ENCODE data around the gene TMUB1.

The TMUB1 gene

DNA sequence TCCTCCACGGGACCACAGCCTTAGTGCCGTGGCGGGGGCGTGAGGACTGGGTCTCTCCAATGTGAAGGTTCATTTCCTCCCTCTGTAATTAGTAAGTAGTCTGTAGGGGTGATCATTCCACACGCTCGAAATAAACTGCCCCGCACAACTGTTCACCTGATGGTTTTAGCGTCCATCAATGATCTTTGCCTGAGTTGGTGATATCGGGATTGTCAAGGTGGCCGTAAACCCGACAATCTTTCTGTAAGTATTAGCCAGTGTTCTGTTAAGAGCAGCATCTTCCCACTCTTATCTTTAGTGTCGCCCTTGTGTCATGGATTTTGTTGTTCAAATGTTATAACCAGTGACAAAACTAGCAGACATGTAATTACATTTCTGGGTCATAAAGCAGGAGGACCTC, 20.7 kb upstream of the TMUB1 start:
- no peak for DNase-seq (ENCODE audit: low read depth)

DNA sequence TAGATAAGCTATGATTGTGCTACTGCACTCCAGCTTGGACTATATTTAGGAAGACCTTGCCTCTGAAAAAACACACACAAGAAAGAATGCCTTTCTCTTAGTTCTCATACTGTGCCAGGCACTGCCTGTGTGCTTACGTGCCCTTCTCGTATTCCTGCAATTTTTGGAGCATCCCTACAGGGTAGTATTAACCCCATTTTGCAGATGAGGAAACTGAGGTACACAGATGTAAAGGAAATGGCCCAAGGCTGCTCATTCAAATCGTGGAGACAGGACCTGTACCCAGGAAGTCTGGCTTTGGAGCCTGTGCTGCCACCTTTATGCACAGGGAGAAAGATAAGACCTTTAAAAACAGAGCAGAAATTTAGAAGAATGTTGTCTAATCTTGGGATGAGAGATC, 19.7 kb upstream of the TMUB1 start:
- no peak for DNase-seq (ENCODE audit: low read depth)

DNA sequence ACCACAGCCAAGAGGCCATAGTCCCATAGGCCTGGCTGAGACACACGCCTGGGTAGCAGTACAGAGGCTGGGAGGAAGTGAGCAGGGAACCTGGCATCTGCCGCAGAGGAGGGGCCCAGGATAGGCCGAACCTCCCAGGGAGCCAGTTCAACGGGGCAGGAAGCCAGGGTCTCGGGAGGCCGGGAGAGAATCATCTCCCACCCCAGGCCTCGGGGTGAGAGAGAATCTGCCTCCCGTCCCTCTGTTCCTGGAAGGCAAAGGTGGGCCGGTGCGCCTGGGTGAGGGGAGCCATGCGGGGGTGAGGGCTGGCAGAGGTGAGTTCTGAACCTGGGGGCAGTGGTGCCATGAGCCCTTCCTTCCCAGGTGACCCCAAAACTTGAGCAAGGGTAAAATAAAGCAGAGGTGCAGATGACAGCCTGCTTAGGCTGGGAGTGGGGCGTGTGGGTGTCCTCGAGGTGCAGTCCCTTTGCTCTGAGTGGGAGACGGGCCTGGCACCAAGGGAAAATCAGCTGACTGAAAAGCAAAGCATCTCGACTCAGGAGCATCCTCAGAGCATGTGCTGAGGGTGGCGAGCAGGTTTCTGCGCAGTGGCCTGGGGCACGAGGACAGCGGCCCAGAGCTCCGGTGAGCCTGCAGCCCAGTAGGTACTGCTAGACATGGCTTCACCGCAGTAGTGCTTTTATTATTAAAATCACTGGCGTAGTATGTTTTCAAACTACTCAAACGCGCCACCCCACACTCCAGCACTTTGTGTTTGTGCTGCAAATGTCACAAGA, 18.5 kb upstream of the TMUB1 start:
- DNase-seq (ENCODE audit: low read depth), result no peak

DNA sequence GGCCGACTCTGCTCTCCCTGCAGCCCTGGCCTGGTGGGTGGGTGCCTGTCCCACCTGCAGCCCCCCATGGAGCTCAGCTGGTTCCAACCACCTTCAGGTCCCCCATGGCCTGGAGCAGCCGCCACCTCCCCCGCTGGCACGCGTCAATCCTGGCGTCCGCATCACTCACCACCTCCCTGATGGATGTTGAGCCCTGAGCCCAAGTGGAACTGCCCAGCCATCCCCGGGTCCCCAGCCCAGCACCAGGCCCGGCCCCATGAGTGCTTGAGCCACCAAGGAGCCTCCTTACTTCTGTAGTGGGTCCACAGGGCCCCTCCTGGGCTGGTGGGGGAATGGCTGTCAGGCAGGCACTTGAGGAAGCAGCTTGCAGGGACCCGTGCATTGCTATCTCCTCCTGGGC, 17.6 kb upstream of the TMUB1 start:
- no peak for DNase-seq (ENCODE audit: low read depth)

DNA sequence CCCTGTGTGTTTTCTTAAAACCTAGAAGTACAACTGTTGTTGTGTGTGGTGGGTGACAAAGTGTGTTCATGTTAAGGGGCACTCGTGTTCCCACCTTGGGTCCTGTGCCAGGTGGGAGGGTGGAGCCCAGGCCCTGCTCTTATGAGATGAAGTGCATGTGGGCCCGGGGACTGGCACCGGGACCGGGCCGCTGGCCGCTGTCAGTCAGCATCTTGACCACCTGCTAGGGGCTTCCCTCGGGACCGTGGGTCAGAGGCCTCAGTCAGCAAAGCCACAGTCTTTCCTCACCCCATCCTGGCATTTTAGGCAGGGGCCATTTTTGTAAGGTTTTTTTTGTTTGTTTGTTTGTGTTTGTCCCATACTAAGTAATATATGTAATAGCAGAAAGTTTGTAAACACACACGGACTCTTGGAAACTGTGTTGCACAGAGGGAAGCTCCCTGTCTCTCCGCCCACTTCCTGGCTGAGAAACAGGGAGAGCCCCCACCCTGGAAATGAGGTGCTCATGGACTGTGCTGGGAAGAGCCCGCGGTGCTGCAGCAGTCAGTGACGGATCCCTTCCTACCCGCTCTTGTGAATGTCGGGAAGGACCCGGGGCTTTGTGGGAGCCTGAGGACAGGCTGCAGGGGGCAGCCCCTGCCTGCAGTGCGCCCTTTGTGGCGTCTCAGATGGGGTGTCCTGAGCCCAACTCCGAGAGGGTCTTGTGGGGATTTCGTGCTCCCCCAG, 16.4 kb upstream of the TMUB1 start:
- no peak for DNase-seq (ENCODE audit: low read depth)

DNA sequence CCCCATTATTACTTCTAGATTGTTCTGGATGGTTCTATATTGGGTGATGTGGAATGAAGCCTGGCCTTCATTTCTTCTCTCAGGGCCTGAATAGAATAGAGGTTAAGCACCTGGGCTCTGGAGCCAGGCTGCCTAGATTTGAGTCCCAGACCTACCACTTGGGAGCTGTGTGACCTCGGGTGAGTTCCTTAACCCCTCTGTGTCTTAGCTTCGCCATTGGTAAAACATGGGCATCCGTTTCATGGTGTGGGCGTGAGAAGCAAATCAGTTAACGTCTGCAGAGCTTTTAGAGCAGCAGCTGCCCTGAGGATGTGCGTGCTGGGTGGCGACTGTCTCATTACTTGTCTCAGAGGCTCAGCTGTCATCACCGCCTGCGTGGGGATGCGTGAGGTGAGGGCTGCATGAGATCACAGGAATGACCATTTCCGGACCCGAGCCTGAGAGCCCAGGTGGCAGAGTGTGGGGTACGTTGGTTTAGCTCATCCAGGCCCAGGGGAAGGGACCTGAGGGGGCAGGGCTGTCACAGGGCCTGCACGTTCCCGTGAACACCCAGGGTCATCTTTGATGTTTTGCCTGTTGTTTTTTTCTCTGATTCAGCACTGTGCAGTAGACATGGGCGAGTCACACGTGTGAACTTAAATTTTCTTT, 12.7 kb upstream of the TMUB1 start:
- DNase-seq (ENCODE audit: low read depth), result peak; percentile 35

DNA sequence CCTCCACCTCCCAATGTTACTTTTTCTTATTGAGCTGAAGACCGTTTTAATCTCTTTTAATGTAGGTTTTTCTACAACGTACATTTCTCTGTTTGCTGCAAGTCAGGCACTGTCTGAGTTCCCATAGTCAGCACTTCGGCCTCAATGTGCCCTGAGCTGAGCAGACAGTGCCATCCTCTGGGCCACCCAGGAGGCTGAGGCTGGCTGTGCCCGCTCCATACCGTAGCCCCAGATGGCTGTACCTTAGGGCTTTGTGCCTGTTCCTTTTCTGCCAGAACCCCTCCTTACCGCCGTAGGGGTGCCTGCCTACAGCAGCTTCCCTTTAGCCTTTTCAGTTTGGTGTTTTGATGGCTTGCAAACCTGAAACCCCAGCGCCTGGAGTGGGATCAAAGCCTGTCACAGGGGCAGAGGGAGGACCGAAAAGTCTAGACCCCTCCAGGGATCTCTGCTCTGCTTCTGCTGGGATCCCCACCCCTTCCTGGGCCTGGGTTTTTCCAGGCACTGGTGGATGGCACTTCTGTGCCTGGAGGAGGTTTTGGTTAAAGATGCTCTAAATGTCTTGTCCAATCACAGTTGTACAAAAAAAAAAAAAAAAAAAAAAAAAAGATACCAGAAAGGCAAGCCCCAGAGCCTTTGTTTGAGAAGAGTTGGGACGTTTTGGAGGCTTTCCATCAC, 12.0 kb upstream of the TMUB1 start:
- DNase-seq (ENCODE audit: low read depth), result no peak

DNA sequence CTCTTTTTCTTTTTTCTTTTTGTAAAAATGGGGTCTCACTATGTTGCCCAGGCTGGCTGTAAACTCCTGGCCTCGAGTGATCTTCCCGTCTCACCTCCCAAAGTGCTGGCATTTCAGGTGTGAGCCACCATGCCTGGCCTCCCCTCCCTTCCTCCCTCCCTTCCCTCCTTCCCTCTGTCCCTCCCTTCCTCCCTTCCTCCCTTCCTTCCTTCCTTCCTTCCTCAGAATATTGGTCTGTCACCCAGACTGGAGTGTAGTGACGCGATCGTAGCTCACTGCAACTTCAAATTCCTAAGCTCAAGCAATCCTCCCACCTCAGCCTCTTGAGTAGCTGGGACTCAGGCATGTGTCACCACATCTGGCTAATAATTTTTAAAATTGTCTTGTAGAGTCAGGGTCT, 11.4 kb upstream of the TMUB1 start:
- no peak for DNase-seq (ENCODE audit: low read depth)

DNA sequence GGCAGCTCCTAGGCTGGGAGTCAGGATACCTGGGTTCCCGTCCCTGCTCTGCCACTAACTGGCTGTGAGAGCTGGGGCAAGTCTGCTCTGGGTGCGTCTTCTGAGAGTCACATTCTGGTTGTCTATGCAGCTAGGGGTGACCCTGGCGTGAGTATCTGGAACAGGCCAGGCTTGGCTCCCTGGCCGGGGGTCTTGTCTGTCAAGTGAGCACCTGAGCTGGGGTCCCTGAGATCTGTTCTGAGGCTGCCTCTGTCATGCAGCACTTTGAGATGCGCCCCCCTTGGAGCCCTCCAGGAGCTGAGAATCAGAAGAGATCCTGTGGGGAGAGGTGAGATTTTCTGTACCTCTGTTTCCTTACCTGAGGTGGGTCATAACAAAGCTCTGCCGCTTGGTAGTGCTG, 10.5 kb upstream of the TMUB1 start:
- DNase-seq (ENCODE audit: low read depth), result no peak

DNA sequence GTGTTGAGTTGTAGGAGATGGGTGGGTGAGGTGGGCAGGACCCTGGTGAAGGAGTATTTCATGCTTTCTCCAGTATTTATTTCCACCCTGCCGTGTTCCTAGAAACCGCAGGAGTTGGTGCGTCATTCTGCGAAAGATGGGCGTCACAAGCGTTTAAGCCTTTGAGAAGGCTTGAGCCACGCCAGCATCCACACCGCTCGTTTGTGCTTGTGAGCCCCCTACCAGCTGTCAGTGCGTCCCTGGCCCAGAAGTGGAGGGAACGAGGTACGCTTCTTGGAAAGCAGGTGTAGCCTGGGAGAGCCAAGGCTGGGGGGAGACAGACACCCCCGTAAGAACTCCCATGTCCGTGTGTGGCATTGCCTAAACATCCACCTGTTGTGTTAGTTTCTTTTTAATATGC, 8.7 kb upstream of the TMUB1 start:
- no peak for DNase-seq (ENCODE audit: low read depth)

DNA sequence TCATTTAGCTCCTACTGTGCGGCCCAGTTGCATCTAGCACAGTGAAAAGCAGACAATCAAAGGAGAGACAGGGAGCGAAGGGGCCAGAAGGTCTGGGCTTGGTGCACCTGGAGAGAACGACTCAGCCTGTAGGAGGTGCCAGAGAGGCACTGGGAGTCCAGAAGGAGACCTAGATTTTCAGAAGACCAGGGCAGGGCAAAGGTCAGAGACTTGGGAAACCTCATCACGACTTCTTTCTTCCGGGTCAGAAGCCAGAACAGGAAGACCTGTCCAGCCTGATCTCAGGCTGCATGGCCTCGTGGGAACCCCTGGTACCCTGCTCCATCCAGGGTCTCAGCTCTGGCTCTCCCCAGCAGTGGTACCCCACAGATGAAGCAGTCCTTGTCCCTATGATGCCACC, 8.1 kb upstream of the TMUB1 start:
- DNase-seq (ENCODE audit: low read depth), result no peak

DNA sequence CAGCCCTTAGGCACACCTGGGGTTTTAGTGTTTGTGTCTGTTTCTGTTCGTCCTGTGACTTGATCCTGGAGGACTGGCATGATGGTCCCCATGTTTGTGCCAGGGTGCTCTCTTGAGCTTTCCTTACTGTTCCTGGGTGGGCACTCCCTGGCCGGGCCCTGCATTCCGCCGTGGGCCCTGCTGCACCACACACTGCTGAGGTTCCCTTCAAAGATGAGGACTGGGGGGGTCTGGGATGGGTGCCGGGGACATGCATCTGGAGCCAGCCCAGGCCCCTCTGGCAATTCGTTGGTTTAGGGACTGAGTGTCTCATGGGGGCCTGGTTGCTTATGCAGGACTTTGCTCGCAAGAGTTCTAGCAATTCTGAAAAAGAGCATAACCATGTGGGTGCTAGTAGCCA, 7.7 kb upstream of the TMUB1 start:
- no peak for DNase-seq (ENCODE audit: low read depth)

DNA sequence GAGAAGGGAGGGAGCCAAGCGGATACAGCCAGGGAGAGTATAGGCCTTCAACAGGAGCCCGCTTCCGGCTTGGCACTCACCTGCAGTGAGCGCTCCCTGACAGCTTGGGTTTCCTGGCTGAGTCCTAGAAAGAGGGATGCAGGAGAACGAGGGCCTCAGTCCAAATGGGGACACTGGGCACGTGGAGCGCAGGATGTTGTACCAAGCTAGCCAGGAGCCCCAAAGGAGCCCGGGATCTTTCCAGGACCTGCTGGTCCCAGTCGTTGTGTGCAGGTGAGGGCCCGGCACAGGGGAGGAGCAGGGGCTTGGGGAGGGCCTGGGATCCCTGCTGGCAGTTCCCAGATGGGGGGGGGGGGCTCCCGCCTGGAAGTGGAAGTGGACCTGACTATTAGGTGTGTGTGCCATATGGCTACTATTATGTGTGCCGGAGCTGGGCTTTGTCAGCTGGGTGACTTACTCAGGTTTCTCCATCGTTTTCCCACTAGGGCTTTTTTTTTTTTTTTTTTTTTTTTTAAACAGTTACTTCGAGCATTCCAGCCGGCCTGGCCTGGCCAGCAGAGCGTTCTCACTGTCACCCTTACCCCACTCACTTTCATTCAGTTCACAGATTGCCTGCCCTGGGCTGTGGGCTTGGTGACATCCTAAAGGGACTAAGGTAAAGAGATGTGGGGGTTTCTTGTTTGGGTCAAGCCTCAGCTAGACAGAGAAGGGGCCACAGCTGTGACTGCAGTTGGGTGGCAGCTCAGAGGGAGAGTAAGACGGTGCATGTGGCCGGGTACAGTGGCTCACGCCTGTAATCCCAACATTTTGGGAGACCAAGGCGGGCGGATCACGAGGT, 6.8 kb upstream of the TMUB1 start:
- no peak for DNase-seq (ENCODE audit: low read depth)

DNA sequence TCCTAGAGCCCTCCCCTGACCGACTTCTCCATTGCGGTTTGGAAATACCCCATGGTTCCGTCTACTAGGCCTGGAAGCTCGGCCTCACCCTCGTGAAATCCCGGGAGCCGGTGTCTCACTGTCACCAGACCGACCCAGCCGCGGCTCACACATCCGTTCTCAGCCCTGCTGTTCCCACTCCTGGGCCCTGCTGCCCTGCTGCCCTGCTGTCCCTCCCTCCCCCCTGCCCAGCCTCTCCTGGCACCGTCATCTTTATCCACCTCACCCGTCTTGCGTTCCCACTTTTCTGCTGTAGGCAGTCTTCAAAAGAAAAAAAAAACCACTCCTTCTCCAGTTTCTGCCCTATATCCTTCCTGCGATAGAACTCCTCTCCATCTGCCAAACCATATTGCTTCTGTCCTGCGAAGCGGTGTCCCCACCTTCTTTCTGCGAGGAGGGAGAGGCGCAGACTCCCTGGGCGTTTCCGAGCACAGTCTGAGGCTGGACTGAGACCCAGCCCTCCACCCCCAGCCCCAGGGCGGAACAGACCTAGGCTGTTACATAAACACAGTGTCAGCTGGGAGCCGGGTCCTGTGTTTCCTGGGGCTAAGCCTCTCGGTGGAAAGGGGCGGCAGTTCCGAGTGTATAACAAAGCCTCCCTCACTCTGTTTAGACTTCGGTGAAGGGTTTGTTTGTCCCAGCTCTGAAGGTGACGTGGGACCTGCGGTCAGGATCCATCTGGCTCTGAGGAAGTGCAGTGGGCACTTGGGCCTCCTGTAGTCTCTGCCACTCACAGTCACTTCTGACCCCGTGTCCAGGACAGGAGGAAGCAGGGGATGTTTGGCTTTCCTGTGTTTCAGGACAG, 5.8 kb upstream of the TMUB1 start:
- DNase-seq (ENCODE audit: low read depth), result no peak

DNA sequence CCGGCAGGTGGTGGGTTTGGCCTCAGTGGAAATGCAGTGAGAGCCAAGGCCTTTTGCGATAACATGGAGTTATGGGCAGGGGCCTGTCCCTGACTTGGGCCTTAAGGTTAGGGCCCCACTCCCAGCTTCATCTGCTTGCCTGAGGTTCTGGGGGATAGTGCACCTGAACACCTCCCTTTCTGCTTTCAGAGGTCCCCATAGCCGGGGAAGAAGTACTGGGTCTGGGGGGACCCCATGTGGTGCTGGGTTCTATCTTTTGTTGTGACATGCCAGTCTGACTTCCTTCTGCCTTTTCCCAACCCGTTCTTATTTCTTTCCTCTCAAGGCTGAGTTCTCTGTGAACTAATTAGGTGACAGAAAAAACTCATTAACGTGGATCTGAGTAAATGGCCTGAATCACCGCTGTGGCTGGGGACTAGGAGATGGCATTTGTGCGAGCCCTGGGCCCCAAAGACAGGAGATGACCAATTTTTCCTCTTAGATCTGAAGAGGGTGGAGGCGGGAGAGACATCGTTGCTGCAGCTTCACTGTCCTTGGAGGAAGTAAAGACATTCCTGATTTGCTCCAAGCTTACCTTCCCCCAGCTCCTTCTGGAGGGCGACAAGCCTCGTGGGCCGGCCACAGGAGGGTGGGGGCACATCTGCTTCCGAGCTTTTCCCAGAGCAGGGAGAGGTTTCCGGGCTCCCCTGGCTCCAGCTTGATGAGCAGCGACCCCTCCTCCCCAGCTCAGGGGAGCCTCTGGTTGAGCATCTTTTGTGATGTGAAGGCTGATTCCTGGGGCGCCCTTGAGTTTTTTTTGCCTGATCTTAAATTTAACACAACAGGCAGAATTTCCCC, 4.9 kb upstream of the TMUB1 start:
- no peak for DNase-seq (ENCODE audit: low read depth)

DNA sequence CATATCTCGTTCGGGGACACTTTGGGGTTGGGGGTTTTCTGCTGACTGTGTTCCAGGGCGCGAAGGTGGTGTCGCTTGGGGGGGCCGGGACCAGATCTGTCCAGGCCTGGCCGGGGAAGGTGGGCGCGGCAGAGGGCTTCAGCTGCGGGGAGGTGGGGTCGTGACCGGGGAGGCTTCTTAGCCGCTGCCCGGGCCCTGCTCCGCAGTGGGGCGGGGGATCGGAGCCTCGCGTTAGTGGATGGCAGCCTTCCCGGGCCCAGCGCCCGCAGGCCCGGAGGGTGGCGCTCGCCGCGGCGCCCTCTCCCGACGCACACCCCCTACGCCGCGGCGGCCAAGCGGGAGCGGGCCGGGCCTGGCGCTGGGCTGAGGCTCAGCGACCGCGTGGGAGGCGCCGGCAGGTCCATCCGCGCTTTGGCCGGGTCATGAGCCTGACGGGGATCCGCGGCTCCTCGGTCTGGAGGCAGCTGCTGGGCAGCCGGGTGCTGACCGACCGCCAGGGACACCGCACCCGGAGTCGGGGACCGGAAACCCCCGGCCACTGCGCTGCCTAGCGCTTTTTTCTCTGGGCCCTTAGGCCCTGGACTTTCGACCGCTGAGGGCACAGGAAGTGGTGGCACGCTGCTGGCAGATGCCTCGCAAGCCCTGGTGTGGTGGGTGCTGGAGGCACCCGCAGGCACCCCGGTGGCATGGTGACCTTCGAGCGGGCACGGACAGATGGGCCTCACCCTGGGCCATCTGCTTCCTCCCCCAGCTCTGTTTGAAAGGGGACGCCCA, 4.1 kb upstream of the TMUB1 start:
- no peak for DNase-seq (ENCODE audit: low read depth)

DNA sequence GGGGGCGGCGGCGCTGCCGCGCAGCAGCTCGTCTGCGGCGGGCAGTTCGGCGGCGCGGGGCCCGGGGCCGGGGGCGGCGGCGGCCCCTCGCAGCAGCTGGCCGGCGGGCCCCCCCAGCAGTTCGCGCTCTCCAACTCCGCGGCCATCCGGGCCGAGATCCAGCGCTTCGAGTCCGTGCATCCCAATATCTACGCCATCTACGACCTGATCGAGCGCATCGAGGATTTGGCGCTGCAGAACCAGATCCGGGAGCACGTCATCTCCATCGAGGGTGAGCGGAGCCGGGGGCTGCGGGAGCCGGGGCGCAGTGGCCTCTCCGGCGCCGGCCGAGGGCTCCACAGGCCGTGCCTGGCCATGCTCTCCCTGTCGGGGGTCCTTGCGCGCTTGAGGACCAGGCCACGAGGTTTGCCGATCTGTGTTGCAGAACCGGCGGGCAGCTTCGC, 3.5 kb upstream of the TMUB1 start:
- no peak for DNase-seq (ENCODE audit: low read depth)

DNA sequence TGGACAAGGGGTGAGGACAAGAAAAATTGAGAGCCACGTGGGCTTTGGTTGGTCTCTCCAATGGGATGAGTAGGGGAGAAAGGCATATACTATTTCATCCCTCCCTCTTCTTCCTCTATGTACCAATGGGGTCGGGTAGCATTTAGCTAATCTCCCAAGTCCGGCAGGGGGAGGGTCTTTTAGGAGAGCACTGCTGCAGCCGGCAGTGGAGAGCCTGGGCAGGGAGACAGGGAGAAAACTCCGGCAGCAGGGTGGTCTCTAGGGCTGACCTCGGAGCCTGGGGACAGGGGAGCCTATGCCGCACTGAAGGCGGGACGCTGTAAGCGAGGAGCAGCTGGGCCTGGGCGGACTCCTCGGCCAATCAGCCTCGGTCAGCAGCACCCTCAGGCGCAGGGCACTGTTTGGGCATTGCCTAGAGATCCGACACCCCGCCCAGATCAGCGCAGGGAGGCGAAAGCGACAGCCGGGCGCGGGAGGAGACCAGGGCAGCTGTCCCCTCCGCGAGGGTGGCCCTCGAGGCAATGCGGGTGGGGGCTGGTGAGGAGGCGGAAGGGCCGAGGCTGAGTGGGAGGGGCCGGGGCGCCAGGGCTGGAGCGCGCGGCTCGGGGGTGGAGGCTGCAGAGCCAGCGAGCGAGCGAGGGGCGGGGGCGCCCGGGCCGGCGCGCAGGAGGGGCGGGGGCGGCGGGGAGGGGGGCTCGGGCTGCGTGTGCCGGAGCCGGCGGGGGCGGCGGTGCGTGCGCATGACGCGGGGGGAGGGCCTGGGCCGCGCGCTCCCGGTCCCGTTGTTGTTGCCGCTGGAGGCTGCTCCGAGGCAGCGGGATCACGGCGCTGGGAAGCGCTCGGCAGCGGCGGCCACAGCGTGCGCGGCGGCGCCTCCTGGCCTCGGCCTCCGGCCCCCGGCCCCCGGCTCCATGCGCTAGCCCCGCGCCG, 2.7 kb upstream of the TMUB1 start, which contains the start of gene AGAP3:
Gene AGAP3 (plus strand): TSS at position 785 of the 930 bp plus-strand sequence. CDS start 267 bp downstream, outside the sequence.
- peak; percentile 64 for DNase-seq (ENCODE audit: low read depth)
